Measurements from ENCODE around the gene SRGAP2B.
"Not testable (repeated sequence)": the region's sequence is repeated elsewhere in the genome, so short reads cannot be mapped to it uniquely, and the experiment has no call there.

DNA sequence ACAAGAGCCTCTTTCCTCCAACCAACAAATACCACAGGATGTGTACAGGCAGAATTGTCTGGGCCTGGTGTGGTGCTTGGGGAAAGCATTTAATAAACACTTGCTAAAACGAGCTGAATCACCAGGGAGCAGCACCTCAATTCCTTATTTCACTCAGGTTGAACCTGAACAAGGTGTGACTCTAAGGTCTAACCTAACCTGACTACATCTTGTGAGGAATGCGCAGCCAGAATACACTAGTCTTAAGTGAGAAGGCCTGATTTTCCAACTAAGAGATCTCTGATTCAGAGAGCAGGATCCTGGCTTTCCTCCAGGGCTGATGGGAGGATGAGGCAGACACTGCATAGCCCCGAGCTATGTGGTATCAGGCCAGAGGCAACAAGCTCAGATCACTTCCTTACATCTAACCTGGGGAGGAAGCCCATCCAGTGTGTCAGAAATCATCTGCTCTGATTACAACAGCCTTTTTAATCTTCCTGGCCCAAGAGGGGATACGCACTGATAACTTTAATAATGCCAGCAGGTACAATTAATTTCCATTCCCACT, 158.9 kb downstream of the SRGAP2B start:
- TF ChIP-seq, protein P1, sequence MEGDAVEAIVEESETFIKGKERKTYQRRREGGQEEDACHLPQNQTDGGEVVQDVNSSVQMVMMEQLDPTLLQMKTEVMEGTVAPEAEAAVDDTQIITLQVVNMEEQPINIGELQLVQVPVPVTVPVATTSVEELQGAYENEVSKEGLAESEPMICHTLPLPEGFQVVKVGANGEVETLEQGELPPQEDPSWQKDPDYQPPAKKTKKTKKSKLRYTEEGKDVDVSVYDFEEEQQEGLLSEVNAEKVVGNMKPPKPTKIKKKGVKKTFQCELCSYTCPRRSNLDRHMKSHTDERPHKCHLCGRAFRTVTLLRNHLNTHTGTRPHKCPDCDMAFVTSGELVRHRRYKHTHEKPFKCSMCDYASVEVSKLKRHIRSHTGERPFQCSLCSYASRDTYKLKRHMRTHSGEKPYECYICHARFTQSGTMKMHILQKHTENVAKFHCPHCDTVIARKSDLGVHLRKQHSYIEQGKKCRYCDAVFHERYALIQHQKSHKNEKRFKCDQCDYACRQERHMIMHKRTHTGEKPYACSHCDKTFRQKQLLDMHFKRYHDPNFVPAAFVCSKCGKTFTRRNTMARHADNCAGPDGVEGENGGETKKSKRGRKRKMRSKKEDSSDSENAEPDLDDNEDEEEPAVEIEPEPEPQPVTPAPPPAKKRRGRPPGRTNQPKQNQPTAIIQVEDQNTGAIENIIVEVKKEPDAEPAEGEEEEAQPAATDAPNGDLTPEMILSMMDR (conservative IDR thresholded peaks at IDR 0.05) = not testable (repeated sequence)
- not testable (repeated sequence) for TF ChIP-seq ZFX (IDR thresholded peaks at IDR 0.05)
